DOHH2 (cell line): ENCODE results near the gene MRPS11.

Source experiments
- EZH2phosphoT487 ChIP-seq: fragments of 200-600 bp; sonication (generic); IDR thresholded peaks from 2 replicates; pipeline ENCODE4 v1.6.1; 2017; ENCODE audit warnings: borderline replicate concordance, mild to moderate bottlenecking, antibody characterized with exemption, low read length, moderate library complexity, mixed read lengths
- TF ChIP-seq, protein P1 (sequence below): fragments of 200-600 bp; sonication (generic); IDR thresholded peaks from one replicate; pipeline ENCODE4 v1.5.1; 2014; ENCODE audit warnings: antibody characterized with exemption, mild to moderate bottlenecking, low read depth, low read length; ENCODE audit not compliant: poor library complexity, severe bottlenecking

DNA sequence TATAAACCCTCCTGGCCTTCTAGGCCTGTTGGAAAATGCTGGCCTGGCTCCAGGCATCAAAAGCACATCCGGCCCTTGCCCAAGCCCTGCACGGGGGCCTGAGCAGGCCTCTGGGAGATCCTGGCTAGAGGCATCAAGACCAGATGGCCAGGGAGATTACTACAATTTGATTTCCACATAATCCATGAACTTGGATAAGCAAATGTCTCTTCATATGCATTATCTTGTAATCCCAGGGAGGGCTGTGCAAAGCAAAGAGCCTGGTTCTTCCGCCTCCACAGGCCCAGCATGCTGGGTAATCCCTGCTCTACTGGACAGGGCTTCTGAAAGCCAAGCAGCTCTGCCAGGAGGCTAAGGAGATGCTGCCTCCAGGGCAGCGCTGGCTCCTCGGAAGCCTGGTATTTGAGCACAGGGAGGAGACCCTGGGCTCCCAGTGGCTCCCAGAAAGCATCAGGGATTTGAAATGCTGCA, 18.5 kb upstream of the MRPS11 start:
- TF ChIP-seq, protein P1, sequence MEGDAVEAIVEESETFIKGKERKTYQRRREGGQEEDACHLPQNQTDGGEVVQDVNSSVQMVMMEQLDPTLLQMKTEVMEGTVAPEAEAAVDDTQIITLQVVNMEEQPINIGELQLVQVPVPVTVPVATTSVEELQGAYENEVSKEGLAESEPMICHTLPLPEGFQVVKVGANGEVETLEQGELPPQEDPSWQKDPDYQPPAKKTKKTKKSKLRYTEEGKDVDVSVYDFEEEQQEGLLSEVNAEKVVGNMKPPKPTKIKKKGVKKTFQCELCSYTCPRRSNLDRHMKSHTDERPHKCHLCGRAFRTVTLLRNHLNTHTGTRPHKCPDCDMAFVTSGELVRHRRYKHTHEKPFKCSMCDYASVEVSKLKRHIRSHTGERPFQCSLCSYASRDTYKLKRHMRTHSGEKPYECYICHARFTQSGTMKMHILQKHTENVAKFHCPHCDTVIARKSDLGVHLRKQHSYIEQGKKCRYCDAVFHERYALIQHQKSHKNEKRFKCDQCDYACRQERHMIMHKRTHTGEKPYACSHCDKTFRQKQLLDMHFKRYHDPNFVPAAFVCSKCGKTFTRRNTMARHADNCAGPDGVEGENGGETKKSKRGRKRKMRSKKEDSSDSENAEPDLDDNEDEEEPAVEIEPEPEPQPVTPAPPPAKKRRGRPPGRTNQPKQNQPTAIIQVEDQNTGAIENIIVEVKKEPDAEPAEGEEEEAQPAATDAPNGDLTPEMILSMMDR: no peak
- no peak for TF ChIP-seq EZH2phosphoT487
